Neuronal stem cell (in vitro differentiated cells): ENCODE results near the gene MCU.

Experiments used
- DNase-seq: peaks from one replicate; pipeline ENCODE4 v3.0.0-alpha.2; 2013; ENCODE audit warnings: low spot score
- H2AFZ ChIP-seq: one replicate; pipeline ENCODE4 v1.6.1; 2013; ENCODE audit warnings: mild to moderate bottlenecking, low read length, inconsistent platforms
- H2AK5ac ChIP-seq: 2 replicates; pipeline ENCODE4 v1.6.1; 2013; ENCODE audit warnings: low read depth, mild to moderate bottlenecking, inconsistent platforms, low read length, moderate library complexity, mixed read lengths
- H2BK120ac ChIP-seq: 2 replicates; pipeline ENCODE4 v1.6.1; 2013; ENCODE audit warnings: low read depth, mild to moderate bottlenecking, inconsistent platforms, low read length, moderate library complexity, mixed read lengths
- H2BK12ac ChIP-seq: one replicate; pipeline ENCODE4 v1.6.1; 2013; ENCODE audit warnings: low read length, inconsistent platforms
- H2BK15ac ChIP-seq: 2 replicates; pipeline ENCODE4 v1.6.1; 2013; ENCODE audit warnings: mild to moderate bottlenecking, low read length, inconsistent platforms, mixed read lengths
- H2BK5ac ChIP-seq: one replicate; pipeline ENCODE4 v1.6.1; 2013; ENCODE audit warnings: inconsistent platforms, mild to moderate bottlenecking, low read length, moderate library complexity
- H3K14ac ChIP-seq: one replicate; pipeline ENCODE4 v1.6.1; 2013; ENCODE audit warnings: low read length, inconsistent platforms
- H3K18ac ChIP-seq: 2 replicates; pipeline ENCODE4 v1.6.1; 2013; ENCODE audit warnings: low read length, inconsistent platforms
- H3K23ac ChIP-seq: 2 replicates; pipeline ENCODE4 v1.6.1; 2013; ENCODE audit warnings: low read depth, mild to moderate bottlenecking, mixed read lengths, low read length, inconsistent platforms; ENCODE audit not compliant: poor library complexity
- H3K27ac ChIP-seq: replicated peaks from 3 replicates; pipeline ENCODE4 v1.5.1; 2013; ENCODE audit warnings: low read length, inconsistent platforms
- H3K27me3 ChIP-seq, 3 experiments: 2 replicates each; pipeline ENCODE4 v1.6.1; 2013; ENCODE audit warnings: low read length in 3 of 3, mild to moderate bottlenecking in 2 of 3, inconsistent platforms in 1 of 3, low read depth in 1 of 3, mixed read lengths in 1 of 3, moderate library complexity in 1 of 3; ENCODE audit not compliant: control insufficient read depth in 3 of 3, insufficient read depth in 3 of 3
- H3K36me3 ChIP-seq, 2 donors: replicated peaks in 1 of 2; 2 replicates each; pipeline ENCODE4 v1.6.1; 2013; ENCODE audit warnings: low read length in 2 of 2; ENCODE audit not compliant: control insufficient read depth in 2 of 2, insufficient read depth in 2 of 2
- H3K4ac ChIP-seq: 2 replicates; pipeline ENCODE4 v1.6.1; 2013; ENCODE audit warnings: inconsistent platforms, mild to moderate bottlenecking, low read length, moderate library complexity
- H3K4me1 ChIP-seq, 2 donors: 1 replicate in 1 of 2; 2 replicates in 1 of 2; pipeline ENCODE4 v1.6.1; 2013; ENCODE audit warnings: low read length in 2 of 2, low read depth in 1 of 2; ENCODE audit not compliant: control insufficient read depth in 2 of 2, insufficient read depth in 1 of 2
- H3K4me2 ChIP-seq: one replicate; pipeline ENCODE4 v1.6.1; 2013; ENCODE audit warnings: mild to moderate bottlenecking, low read length, inconsistent platforms; ENCODE audit not compliant: insufficient read depth, poor library complexity, severe bottlenecking
- H3K4me3 ChIP-seq, 2 donors: 2 replicates each; pipeline ENCODE4 v1.5.1; 2013; ENCODE audit warnings: low read length in 2 of 2, mild to moderate bottlenecking in 2 of 2, inconsistent platforms in 1 of 2, moderate library complexity in 1 of 2
- H3K79me1 ChIP-seq: one replicate; pipeline ENCODE4 v1.6.1; 2013; ENCODE audit warnings: low read depth, mild to moderate bottlenecking, inconsistent platforms, low read length, moderate library complexity
- H3K9ac ChIP-seq: one replicate; pipeline ENCODE4 v1.6.1; 2013; ENCODE audit warnings: mild to moderate bottlenecking, low read depth, low read length, inconsistent platforms; ENCODE audit not compliant: poor library complexity
- H3K9me3 ChIP-seq, 2 donors: replicated peaks in 1 of 2; 2 replicates each; pipeline versions ENCODE3 to v1.6.1; 2013; ENCODE audit warnings: low read length in 2 of 2, mild to moderate bottlenecking in 2 of 2, inconsistent platforms in 1 of 2, low read depth in 1 of 2, mixed read lengths in 1 of 2, moderate library complexity in 1 of 2; ENCODE audit not compliant: control insufficient read depth in 2 of 2, insufficient read depth in 1 of 2
- H4K8ac ChIP-seq: one replicate; pipeline ENCODE4 v1.6.1; 2013; ENCODE audit warnings: low read depth, mild to moderate bottlenecking, inconsistent platforms, low read length, moderate library complexity
- H4K91ac ChIP-seq: one replicate; pipeline ENCODE4 v1.6.1; 2013; ENCODE audit warnings: low read length, low read depth, mild to moderate bottlenecking, inconsistent platforms; ENCODE audit not compliant: poor library complexity
- WGBS, 2 donors: extraction: QIAGEN DNeasy Blood & Tissue Kit; methylation state at CpG; one replicate each; pipeline ENCODE4 v1.1.7; 2013; ENCODE audit warnings: missing lambda C conversion rate in 2 of 2, mixed read lengths in 1 of 2; ENCODE audit not compliant: insufficient read length in 2 of 2, insufficient replicate concordance in 1 of 2; ENCODE audit errors: extremely low coverage in 2 of 2; 5-methylcytosine and 5-hydroxymethylcytosine counted together

MCU gene

DNA sequence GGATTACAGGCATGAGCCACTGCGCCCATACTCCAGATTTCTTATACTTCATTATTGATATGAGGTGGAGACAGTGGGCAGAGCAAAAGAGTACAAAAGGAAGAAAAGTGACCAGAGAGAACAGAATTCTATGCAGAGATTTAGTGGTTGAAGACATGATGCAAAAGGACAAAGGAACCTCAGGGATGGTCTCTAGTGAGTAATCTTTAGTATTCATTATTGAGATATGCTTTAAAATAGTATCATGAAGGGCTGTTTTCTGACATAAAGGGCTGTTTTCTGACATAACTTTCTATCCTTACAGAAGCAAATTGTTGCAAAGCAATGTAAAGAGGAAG, 120.4 kb downstream of the MCU start:
- H3K27me3 ChIP-seq = no peaks in the 10 kb centered on the region
- no peaks in the 10 kb centered on the region for H3K36me3 ChIP-seq
- no peak overlapping the region for H2BK12ac ChIP-seq
- H2BK120ac ChIP-seq = no peak overlapping the region
- no peak overlapping the region for H3K4me3 ChIP-seq
- no peak overlapping the region for H4K8ac ChIP-seq
- H3K4me1 ChIP-seq = no peaks in the 10 kb centered on the region
- no peak overlapping the region for H3K27ac ChIP-seq
- WGBS, 2 donors = no CpG with 5 or more reads among the region's 1 CpG
- H2AFZ ChIP-seq = no peak overlapping the region
- H3K23ac ChIP-seq = no peak overlapping the region
- H3K9me3 ChIP-seq = no peaks in the 10 kb centered on the region
- H3K4me2 ChIP-seq = no peak overlapping the region
- no peak overlapping the region for H4K91ac ChIP-seq
- H3K14ac ChIP-seq = no peak overlapping the region
- no peak overlapping the region for H3K9ac ChIP-seq
- no peak overlapping the region for H3K4ac ChIP-seq
- DNase-seq = no peak
- no peak overlapping the region for H3K18ac ChIP-seq
- no peak overlapping the region for H2BK15ac ChIP-seq
- H2AK5ac ChIP-seq = no peak overlapping the region
- H3K79me1 ChIP-seq = no peaks in the 10 kb centered on the region
- H2BK5ac ChIP-seq = no peak overlapping the region

DNA sequence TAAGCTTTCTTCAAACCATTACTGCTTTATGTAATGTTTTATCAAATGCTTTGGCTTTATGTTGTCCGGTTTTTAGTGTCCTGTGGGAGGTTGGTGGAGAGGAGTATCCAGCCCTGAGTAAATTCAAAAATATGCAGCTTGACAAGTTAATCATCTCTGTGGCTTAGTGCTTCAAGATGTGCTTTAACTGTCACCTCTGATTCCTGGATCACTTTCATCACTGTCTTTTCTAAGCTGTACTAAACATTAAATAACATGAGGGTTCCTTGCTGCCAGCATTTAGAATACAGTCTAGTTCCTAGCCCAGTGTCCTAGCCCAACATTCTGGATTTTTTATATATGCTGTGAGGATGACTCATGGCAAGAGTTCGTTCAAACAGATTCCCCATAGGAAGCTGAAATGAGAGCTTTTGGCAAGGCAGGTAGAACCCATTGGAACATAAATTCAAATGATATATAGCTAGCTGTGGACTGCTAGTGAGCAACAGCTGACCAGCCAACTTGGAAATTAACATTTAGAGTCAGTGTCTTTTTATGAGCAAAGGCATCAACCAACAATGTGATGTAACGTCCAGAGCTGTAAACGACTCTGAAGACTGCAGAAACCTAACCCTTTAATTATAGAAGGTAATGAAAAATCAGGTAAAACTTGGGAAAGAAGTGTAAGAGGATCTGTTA, 120.9 kb downstream of the MCU start:
- WGBS, 2 donors = no CpG with 5 or more reads among the region's 4 CpGs
- Histone ChIP-seq H3K27ac (no peak overlapping the region), H3K4me1 (no peaks in the 10 kb centered on the region), H3K14ac (no peak overlapping the region), H4K8ac (no peak overlapping the region), H2BK120ac (no peak overlapping the region), H3K4me2 (no peak overlapping the region), H3K4ac (no peak overlapping the region), H2BK5ac (no peak overlapping the region), H3K79me1 (no peaks in the 10 kb centered on the region), H3K9me3 (no peaks in the 10 kb centered on the region), H3K9ac (no peak overlapping the region), H3K18ac (no peak overlapping the region), H2BK15ac (no peak overlapping the region), H2BK12ac (no peak overlapping the region), H3K4me3 (no peak overlapping the region), H2AK5ac (no peak overlapping the region), H3K23ac (no peak overlapping the region), H4K91ac (no peak overlapping the region), H3K27me3 (no peaks in the 10 kb centered on the region), H2AFZ (no peak overlapping the region), H3K36me3 (no peaks in the 10 kb centered on the region)
- DNase-seq = no peak

DNA sequence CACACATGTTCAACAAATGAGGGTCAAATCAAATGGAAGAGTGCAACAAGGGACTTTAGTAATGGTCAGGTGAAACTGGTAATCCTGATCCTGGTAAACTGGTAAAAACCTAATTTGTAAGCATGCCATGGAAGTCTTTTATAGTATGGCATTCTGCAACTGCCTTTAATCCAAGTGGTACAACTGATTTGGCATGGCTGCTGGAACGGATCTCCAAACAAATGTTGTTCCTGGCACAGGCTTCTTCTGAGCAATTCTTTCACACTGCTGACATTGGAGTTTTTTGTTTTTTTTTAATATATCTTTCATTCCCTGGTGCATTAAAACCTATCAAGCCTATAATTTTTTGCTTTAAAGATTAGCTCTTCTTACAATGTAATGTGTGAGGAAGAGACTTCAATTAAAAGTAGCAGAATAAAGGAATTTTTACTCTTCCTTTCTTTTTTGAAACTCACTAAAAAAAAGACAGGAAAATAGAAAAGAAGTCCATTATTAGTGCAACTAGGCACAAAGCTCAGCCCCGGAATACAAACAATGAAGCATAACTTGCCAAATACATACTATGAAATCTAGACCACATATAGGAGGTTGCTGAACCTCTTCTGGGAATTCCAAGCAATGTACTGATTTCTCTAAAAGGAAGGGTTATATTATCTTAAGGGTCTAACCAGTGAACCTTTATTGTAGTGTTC, 122.3 kb downstream of the MCU start:
- Histone ChIP-seq H3K4me3 (no peak overlapping the region), H3K79me1 (no peaks in the 10 kb centered on the region), H3K18ac (no peak overlapping the region), H3K23ac (no peak overlapping the region), H3K4me2 (no peak overlapping the region), H3K27ac (no peak overlapping the region), H3K4me1 (no peaks in the 10 kb centered on the region), H4K91ac (no peak overlapping the region), H2AK5ac (no peak overlapping the region), H3K14ac (no peak overlapping the region), H3K9ac (no peak overlapping the region), H3K36me3 (no peaks in the 10 kb centered on the region), H2BK12ac (no peak overlapping the region), H2BK5ac (no peak overlapping the region), H2BK120ac (no peak overlapping the region), H2BK15ac (no peak overlapping the region), H3K9me3 (no peaks in the 10 kb centered on the region), H4K8ac (no peak overlapping the region), H3K27me3 (no peaks in the 10 kb centered on the region), H3K4ac (no peak overlapping the region), H2AFZ (no peak overlapping the region)
- no CpG with 5 or more reads among the region's 2 CpGs for WGBS, 2 donors
- DNase-seq = no peak

DNA sequence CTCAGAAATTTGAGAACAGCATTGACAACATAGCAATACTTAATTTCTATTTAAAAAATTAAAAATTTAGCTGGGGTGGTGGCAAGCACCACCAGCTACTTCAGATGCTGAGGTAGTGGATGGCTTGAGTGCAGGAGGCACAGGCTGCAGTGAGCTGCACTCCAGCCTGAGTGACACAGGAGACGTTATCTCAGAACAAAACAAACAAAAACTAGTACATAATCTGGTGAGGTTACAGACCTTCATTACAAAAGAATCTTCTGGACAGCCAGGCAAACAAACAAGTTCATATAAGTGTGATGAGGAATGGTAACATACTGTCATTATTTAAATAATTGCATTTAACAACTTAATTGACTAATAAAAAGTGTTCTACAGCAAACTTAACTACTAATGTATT, 124.6 kb downstream of the MCU start:
- H3K36me3 ChIP-seq = no peaks in the 10 kb centered on the region
- H2BK5ac ChIP-seq = no peak overlapping the region
- no peak overlapping the region for H3K18ac ChIP-seq
- H3K27me3 ChIP-seq = no peaks in the 10 kb centered on the region
- H2AFZ ChIP-seq = no peak overlapping the region
- H3K4me3 ChIP-seq = no peak overlapping the region
- H3K4me2 ChIP-seq = no peak overlapping the region
- H2BK15ac ChIP-seq = no peak overlapping the region
- no peak overlapping the region for H2BK12ac ChIP-seq
- H3K4ac ChIP-seq = no peak overlapping the region
- no peaks in the 10 kb centered on the region for H3K4me1 ChIP-seq
- H4K91ac ChIP-seq = no peak overlapping the region
- no peak overlapping the region for H3K27ac ChIP-seq
- no peak overlapping the region for H3K23ac ChIP-seq
- no peaks in the 10 kb centered on the region for H3K79me1 ChIP-seq
- H3K9ac ChIP-seq = no peak overlapping the region
- H2AK5ac ChIP-seq = no peak overlapping the region
- no peak overlapping the region for H3K14ac ChIP-seq
- H3K9me3 ChIP-seq = peaks cover 0 to 2% of the 10 kb centered on the region in 2 donors
- no peak overlapping the region for H2BK120ac ChIP-seq
- DNase-seq = no peak
- WGBS, 2 donors = no CpG with 5 or more reads among the region's 1 CpG
- H4K8ac ChIP-seq = no peak overlapping the region
